B cell (primary cell): ENCODE measurements around the gene MDC1. TPM values are rescaled to one million over a fixed set of nuclear protein-coding genes. Genes with fewer than 3 reads are reported as not detected.
A peak's percentile ranks its signal among the peaks of the same experiment; 100 is the strongest.

Experiments
- ATAC-seq: fragments of 200-7000 bp; cut with Tn5 transposase; one replicate; pipeline ENCODE4 v1.10.0; 2021; ENCODE audit warnings: low read depth, mild to moderate bottlenecking, moderate number of reproducible peaks, moderate library complexity
- CTCF ChIA-PET: fragments of 350-600 bp; sonication (Branson Sonifier 250); formaldehyde crosslinking; loops from one replicate; lab custom pipeline; 2021; ENCODE audit warnings: antibody characterized with exemption, inconsistent platforms; lab: Charles Lee
- POLR2A ChIA-PET: fragments of 350-600 bp; sonication (Branson Sonifier 250); formaldehyde crosslinking; loops from one replicate; lab custom pipeline; 2021; ENCODE audit warnings: antibody characterized with exemption; lab: Charles Lee
- DNase-seq: peaks from one replicate; pipeline ENCODE4 v3.0.0; 2013
- H2AFZ ChIP-seq: 2 replicates; pipeline ENCODE4 v1.6.1; 2012; ENCODE audit warnings: mild to moderate bottlenecking, low read depth, low read length; ENCODE audit not compliant: insufficient read depth, poor library complexity, severe bottlenecking
- H3K27ac ChIP-seq, 2 donors: 1 replicate in 1 of 2; 2 replicates in 1 of 2; pipeline ENCODE4 v1.5.1; 2012 to 2013; ENCODE audit warnings: low read length in 2 of 2, mild to moderate bottlenecking in 2 of 2, moderate library complexity in 1 of 2
- H3K27me3 ChIP-seq, 4 experiments: fragments of 200-600 bp in 1 of 4; sonication (generic) in 1 of 4; replicated peaks in 1 of 4; 1 replicate in 2 of 4; 2 replicates in 2 of 4; pipeline versions ENCODE4 v1.6.1 to v1.7.0; 2013 to 2016; ENCODE audit warnings: low read length in 3 of 4, mild to moderate bottlenecking in 2 of 4, mixed read lengths in 1 of 4, moderate library complexity in 1 of 4; ENCODE audit not compliant: insufficient read depth in 4 of 4, control insufficient read depth in 3 of 4; ENCODE audit errors: control extremely low read depth in 1 of 4
- H3K36me3 ChIP-seq, 2 experiments: replicated peaks in 1 of 2; 1 replicate in 1 of 2; 2 replicates in 1 of 2; pipeline versions ENCODE4 v1.6.1 to v1.7.1; 2013; ENCODE audit warnings: low read length in 1 of 2; ENCODE audit not compliant: insufficient read depth in 2 of 2, control insufficient read depth in 1 of 2; ENCODE audit errors: control extremely low read depth in 1 of 2, extremely low read depth in 1 of 2
- H3K4me1 ChIP-seq, 2 donors: fragments of 200-600 bp in 1 of 2; sonication (generic) in 1 of 2; 1 replicate in 1 of 2; 2 replicates in 1 of 2; pipeline versions ENCODE4 v1.5.1 to v1.6.1; 2013 to 2017; ENCODE audit warnings: low read length in 2 of 2; ENCODE audit not compliant: control insufficient read depth in 2 of 2, insufficient read depth in 2 of 2
- H3K4me2 ChIP-seq: replicated peaks from 2 replicates; pipeline ENCODE3; 2012; ENCODE audit warnings: mild to moderate bottlenecking, low read depth, low read length; ENCODE audit not compliant: poor library complexity, severe bottlenecking
- H3K4me3 ChIP-seq, 5 experiments: fragments of 200-600 bp in 1 of 5; sonication (generic) in 1 of 5; 1 replicate in 3 of 5; 2 replicates in 2 of 5; pipeline versions ENCODE4 v1.5.1 to v1.7.0; 2011 to 2016; ENCODE audit warnings: low read length in 4 of 5, mild to moderate bottlenecking in 4 of 5, low read depth in 2 of 5, control low read depth in 1 of 5, moderate library complexity in 1 of 5; ENCODE audit not compliant: insufficient read depth in 1 of 5; ENCODE audit errors: control extremely low read depth in 1 of 5, extremely low read depth in 1 of 5
- H3K79me2 ChIP-seq: fragments of 200-600 bp; sonication (generic); one replicate; pipeline ENCODE4 v1.6.0; 2016; ENCODE audit warnings: low read length; ENCODE audit not compliant: control insufficient read depth, insufficient read depth
- H3K9ac ChIP-seq: fragments of 200-600 bp; sonication (generic); 2 replicates; pipeline ENCODE4 v1.6.1; 2017; ENCODE audit warnings: mild to moderate bottlenecking, low read length, moderate library complexity
- H3K9me3 ChIP-seq, 3 donors: one replicate each; pipeline versions ENCODE4 v1.6.1 to v1.7.1; 2013; ENCODE audit warnings: low read length in 2 of 3; ENCODE audit not compliant: control insufficient read depth in 2 of 3, insufficient read depth in 1 of 3; ENCODE audit errors: control extremely low read depth in 1 of 3
- H4K20me1 ChIP-seq: 2 replicates; pipeline ENCODE4 v1.6.0; 2012; ENCODE audit warnings: mild to moderate bottlenecking, low read length; ENCODE audit not compliant: insufficient read depth, control insufficient read depth, poor library complexity, severe bottlenecking
- H3K27ac Mint-ChIP-seq: one replicate; pipeline ENCODE4 v1.8.0; 2021; ENCODE audit warnings: mixed read lengths
- H3K27me3 Mint-ChIP-seq: one replicate; pipeline ENCODE4 v1.8.0; 2021; ENCODE audit warnings: mixed read lengths
- H3K4me1 Mint-ChIP-seq: one replicate; pipeline ENCODE4 v1.8.0; 2021; ENCODE audit warnings: mixed read lengths
- H3K4me3 Mint-ChIP-seq: one replicate; pipeline ENCODE4 v1.8.0; 2021; ENCODE audit warnings: mixed read lengths
- H3K9me3 Mint-ChIP-seq: one replicate; pipeline ENCODE4 v1.8.0; 2022; ENCODE audit warnings: mixed read lengths; ENCODE audit not compliant: insufficient read depth
- CTCF ChIP-seq: fragments of 200-600 bp; IDR thresholded peaks from one replicate; pipeline ENCODE4 v1.8.0; 2022; ENCODE audit warnings: antibody characterized with exemption, mild to moderate bottlenecking
- EZH2 ChIP-seq: IDR thresholded peaks from 2 replicates; pipeline ENCODE4 v1.6.1; 2012; ENCODE audit warnings: borderline replicate concordance, low read depth, mild to moderate bottlenecking, moderate library complexity, low read length; ENCODE audit not compliant: insufficient read depth, poor library complexity, severe bottlenecking
- WGBS: methylation state at CpG from one replicate; pipeline ENCODE4 v1.1.5; 2013; ENCODE audit warnings: missing lambda C conversion rate; ENCODE audit not compliant: insufficient coverage; 5-methylcytosine and 5-hydroxymethylcytosine counted together
- intact Hi-C: fragments of 100-400 bp; cut with micrococcal nuclease; formaldehyde crosslinking; loops from one replicate; pipeline ENCODE4 v1.10.0; 2022
- polyA plus RNA-seq: library from polyadenylated mRNA; depleted of rRNA; stranded (reverse); fragments of >200 nt; gene quantifications from 2 replicates; pipeline ENCODE4 v1.2.3, GENCODE V29; 2012
- total RNA-seq, 2 donors: library from RNA; stranded (reverse); fragments of 120-200 nt in 1 of 2; gene quantifications; 1 replicate in 1 of 2; 2 replicates in 1 of 2; pipeline versions ENCODE4 v1.2.3 to v1.2.4, GENCODE V29; 2013 to 2022

Gene MDC1
- total and polyA plus RNA-seq, 2 donors (not counting 1 experiment from before 2014, with no cell fraction given), result 24.9 to 87.4 TPM

GRCh38 chr6:30727920-30728553 lies 11.0 kb upstream of the MDC1 start:
- no peaks in the 10 kb centered on the region for H3K9me3 Mint-ChIP-seq
- Histone ChIP-seq H4K20me1 (peaks cover 35% of the 10 kb centered on the region), H3K4me3 (no peak overlapping the region), H3K79me2 (peaks cover 89% of the 10 kb centered on the region), H3K9ac (no peak overlapping the region), H3K36me3 (peaks cover 3 to 55% of the 10 kb centered on the region in 2 experiments), H3K4me2 (no peak overlapping the region), H3K27me3 (no peaks in the 10 kb centered on the region), H2AFZ (no peak overlapping the region), H3K4me1 (peaks cover 15 to 18% of the 10 kb centered on the region in 2 donors), H3K9me3 (no peaks in the 10 kb centered on the region), H3K27ac (peak overlapping the region in 1 of 2 donors; percentile 37)
- DNase-seq, result no peak
- 51% methylated on average over 4 of the region's 7 CpGs for WGBS
- ChIA-PET CTCF (interaction anchor here (0.6 to 22.5 kb wide), 9 partner anchors 14 to 1020 kb away, joined by 3 to 963 read pairs (median 6); partner anchors contain the start of genes DHX16 and FLOT1), POLR2A (interaction anchor here (0.6 to 1.2 kb wide), 3 partner anchors 47 to 193 kb away, joined by 3 to 10 read pairs (median 5); no protein-coding TSS in a partner anchor)
- peak overlapping the region; percentile 50 for H3K27ac Mint-ChIP-seq
- no peak for ATAC-seq
- intact Hi-C loops, result no loop called here
- peaks cover 36% of the 10 kb centered on the region for H3K4me1 Mint-ChIP-seq
- H3K4me3 Mint-ChIP-seq, result no peak overlapping the region
- TF ChIP-seq EZH2 (no peak), CTCF (no peak)
- H3K27me3 Mint-ChIP-seq, result no peaks in the 10 kb centered on the region
